Hepatic stellate cell (primary cell): ENCODE measurements around the gene ATF4.

Experiments used
- DNase-seq: peaks from one replicate; pipeline ENCODE4 v3.0.0; 2011; ENCODE audit warnings: low spot score

Gene ATF4

DNA sequence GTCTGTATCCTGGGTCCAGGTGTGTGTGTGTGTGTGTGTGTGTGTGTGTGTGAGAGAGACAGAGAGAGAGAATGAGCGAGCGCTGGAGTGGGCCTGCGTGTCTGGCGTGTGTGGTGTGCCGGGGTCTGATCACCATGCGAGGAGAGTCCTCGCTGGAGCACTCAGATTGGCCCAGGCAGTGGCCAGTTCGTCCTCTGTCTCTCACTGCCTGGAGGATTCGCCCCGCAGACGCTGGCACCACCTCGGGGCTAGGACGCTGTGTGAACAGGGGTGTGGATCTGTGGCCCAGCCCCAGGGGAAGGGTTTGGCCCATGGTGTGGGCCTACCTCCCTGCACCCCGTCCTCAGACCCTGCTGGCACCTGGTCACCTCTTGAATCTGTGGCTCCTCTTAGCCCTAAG lies 38.6 kb downstream of the ATF4 start:
- DNase-seq: no peak

DNA sequence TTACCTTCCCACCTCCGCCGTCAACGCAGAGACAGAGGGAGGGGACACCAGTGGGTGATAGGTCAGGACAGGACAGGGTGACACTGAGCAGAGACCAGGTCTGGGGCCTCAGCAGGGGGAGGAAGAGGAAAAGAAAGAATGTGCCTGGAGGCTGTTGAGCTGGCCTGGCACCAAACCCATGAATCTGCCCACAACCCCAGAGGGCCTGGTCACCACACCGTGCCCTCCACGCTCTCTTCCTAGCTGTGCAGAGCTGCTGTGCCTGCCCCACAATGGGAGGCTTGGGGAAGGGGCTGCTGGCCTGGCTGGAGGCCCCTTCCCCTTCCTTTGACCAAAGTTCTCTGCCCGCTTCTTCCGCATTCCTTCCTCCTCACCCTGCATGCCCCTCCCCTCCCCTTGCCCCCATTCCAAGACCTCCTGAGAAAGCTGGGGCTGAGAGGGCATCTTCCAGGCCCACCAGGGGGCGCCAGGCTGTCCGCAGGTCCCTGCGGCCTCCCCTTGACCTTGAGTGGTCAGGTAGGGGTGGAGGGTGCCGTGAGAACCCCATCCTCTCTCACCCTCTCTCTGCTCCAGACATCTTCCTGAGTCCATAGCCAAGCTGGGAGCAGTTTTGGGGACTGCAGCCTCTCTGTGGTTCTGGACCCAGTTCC lies 39.2 kb downstream of the ATF4 start:
- no peak for DNase-seq

DNA sequence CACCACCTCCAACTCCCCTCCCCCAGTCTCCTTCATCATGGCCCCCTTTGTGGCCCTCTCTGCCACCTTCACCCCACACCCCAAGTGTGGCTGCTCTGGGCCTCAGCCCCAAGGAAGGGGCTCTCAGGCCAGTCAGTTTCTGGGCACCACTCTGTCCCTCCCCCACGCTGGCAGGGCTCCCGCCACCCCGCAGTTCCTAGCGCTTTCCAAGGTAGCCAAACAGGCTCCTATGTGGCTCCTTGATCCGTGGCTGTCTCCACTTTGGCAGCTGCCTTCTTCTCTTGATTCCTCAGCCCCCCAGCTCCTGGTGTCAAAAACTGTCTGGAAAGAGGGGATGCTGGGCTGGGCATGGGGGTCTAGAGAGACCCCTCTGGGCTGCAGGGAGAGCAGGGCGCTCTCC lies 39.8 kb downstream of the ATF4 start:
- no peak for DNase-seq

DNA sequence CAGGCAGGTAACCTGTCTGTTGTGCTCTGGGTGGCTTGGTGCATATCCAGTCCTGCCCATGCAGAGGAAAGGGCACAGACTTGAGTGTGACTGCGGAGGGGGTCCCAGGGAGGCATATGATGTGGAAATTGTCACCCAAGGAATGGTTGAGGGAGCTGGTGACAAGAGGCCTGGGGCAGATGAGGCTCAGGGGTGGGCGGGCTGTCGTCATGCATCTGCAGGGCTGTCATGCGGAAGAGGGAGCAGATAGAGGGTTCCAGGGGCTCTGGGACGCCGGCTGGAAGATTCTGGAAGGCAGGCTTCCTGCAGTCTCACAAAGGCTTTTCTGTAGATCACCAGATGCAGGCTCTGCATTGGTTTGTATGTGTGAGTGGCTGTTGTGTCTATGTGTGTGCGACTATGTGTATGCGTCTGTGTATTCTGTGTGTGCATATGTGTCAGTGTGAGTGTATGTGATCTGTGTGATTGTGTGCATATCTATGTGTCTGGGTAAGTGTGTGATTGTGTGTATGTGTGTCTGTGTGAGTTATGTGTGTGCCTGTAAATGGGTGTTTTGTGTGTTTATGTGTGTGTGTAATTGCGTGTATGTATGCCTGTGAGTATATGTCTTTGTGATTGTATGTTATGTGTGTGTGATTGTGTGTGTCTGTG lies 42.6 kb downstream of the ATF4 start:
- DNase-seq: no peak

DNA sequence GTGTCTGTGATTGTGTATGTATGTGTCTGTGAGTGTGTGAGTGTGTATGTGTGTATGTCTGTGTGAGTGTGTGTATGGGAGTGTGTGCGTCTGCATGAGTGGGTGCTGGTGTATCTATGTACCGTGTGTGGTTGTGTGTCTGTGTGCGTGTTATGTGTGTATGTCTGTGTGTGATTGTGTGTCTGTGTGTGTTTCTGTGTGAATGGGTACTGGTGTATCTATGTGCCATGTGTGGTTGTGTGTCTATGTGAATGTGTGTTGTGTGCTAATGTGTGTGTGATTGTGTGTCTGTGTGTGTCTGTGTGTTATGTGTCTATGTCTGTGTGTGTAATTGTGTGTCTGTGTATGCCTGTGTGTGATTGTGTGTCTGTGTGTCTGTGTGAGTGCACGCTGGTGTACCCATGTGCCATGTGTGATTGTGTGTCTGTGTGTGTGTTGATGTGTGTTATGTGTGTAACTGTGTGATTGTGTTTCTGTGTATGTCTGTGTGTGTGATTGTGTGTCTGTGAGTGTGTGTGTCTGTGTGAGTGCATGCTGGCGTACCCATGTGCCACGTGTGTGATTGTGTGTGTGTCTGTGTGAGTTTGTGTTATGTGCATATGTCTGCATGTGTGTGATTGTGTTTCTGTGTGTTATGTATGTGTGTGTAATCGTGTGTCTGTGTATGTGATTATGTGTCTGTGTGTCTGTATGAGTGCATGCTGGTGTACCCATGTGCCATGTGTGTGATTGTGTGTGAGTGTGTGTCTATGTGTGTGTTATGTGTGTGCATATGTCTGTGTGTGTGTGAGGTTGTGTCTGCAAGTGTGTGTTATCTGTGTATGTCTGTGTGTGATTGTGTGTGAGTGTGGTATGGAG lies 43.4 kb downstream of the ATF4 start:
- DNase-seq: no peak

DNA sequence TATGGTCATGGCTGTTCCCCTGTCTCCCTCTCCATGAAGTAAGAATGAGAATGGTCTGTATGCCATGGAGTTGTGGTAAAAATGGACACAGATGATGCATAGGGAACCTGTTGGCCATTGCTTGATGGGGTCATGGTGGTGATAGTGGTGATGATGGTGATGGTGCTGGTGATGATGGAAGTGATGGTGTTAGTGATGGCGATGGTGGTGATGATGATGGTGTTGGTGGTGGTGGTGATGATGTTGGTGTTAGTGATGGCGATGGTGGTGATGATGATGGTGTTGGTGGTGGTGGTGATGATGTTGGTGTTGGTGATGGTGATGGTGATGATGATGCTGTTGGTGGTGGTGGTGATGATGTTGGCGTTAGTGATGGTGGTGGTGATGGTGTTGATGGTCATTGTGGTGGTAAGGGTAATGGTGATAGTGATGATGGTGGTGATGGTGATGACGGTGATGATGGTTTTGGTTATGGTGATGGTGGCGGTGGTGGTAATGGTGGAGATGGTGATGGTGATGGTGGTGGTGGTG lies 45.1 kb downstream of the ATF4 start:
- DNase-seq: no peak

DNA sequence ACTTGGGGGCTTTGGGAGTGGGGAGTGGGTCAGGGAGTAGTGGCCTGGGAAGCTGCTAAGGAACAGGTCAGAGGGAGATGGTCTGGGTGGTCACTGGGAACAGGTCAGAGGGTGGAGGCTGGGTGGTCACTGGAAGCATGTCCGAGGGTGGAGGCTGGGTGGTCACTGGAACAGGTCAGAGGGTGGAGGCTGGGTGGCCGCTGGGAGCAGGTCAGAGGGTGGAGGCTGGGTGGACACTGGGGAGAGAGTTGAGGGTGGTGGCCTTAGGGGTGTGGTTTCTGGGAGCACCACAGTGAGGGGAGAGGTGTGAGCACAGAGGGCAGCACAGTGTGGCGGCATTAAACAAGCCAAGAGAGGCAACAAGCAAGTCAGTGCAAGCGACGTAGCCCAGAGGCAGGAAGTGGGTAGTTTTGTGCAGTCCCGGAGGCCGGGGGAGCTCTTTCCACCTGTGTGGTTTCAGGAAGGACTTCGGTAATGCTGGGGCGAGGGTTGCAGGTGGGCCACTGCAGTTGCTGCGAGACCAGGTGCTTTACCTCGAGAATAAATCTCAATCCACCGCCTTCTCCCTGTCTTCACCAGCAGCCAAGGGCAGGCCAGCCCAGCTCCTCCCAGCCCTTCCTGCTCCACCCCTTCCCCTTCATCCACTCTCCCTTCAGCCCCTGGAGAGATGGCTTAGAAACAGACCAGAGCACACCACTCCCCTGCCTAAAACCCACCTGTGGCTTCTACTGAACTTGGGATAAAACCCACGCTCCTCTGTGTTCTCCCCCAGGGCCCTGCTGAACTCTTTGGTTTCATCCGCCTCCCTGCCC lies 47.0 kb downstream of the ATF4 start:
- no peak for DNase-seq

DNA sequence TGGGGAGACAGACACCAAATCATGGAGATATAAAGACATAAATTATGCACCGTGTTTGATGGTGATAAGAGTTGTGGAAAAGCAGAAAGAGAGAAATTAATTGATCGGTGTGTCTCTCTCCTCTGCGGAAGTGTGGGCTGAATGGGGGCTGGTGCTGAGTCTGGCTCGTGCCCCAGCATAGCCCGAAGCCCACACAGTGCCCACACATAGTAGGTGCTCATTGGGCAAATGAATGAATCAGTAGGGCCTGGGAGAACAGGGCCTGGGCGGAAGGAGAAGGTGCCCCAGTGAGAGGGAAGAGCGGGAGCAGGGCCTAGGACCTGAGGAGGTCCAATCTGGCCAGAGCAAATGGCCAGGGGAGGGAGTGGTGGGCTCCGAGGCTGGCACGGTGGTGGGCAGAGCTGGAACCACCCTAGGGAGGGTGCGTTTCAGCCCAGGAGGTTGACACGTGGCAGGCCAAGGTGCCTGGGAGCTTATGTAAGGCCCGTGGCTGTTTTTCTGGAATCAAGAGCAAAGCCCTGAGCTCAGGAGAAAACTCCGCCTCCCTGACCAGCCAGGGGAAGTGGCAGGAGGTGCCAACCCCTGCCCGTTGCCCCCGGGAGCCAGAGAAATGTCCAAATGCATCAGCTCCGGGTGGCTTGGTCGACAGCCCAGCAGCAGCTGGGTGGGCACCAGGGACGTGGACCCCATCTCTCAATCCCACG lies 48.1 kb downstream of the ATF4 start:
- no peak for DNase-seq

DNA sequence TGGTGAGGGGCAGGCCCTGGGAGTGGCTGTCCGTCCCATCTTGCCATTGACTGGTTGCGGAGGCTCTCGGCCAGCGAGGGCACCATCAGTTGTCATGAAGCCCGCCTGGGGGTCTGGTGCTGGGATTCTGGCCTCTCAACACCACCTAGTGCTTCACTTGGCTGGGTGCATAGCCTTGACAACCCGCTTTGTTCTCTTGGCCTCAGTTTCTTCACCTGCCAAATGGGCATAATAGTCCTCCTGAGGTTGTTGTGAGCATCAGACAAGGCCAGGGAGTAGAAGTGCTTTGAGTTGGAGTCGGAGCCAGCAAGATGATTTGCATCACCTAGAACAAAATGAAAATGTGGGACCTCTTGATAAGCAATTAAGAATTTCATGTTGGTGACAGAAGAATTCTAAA lies 48.7 kb downstream of the ATF4 start:
- no peak for DNase-seq

DNA sequence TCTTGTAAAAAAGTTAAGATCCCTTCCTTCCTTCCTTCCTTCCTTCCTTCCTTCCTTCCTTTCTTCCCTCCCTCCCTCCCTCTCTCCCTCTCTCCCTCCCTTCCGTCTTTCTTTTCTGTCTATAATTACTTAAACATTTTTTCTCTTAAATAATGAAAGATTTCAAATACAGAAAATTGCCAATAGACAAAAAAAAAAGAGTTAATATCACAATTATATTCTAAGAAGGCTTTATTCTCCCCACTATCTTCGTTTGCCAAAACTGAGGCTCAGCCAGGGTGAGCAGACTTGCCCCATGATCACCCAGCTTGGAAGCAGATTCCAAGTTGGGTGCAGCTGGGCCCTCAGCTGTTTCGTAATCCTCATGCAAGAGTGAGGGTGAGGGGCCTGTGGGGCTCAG lies 49.9 kb downstream of the ATF4 start:
- no peak for DNase-seq

DNA sequence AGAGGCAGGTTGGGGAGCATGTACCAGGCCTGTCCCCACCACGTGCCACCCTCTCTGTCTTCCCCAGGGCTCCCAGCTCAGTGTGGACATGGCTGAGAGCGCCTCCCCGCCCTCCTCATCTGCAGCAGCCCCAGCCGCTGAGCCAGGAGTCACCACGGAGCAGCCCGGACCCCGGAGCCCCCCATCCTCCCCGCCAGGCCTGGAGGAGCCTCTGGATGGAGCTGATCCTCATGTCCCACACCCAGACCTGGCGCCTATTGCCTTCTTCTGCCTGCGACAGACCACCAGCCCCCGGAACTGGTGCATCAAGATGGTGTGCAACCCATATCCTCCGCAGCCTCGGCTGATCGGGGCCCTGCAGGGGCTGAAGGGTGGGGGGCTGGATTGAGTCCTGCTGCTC lies 50.3 kb downstream of the ATF4 start, which contains the start of gene CACNA1I:
Gene CACNA1I, plus strand, starts transcription at position 89 of the 400 bp plus-strand sequence. Its CDS starts 0 bp downstream, at position 89.
- no peak for DNase-seq

DNA sequence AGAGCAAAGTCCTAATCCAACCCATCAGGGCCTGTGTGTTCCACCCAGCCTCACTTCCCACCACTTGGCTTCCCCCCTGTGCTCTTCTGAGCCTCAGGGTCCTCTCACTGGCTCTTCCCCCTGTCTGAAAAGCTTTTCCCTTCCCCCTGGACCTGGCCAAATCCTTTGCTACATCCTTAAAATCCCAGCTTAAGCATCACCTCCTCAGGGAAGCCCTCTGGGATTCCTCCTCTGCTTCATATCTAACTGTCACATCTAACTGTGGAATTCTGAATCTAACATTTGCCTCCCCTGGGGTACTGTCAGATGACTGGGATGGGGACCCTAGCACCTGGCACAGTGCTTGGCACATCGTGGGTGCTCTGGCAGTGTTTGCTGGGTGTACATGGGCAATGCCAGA lies 51.2 kb downstream of the ATF4 start:
- no peak for DNase-seq
